Glutamatergic neuron (in vitro differentiated cells): ENCODE results near the gene PDE6G. TPM values are rescaled to one million over a fixed set of nuclear protein-coding genes. Genes with fewer than 3 reads are reported as not detected.

ENCODE experiments used
- DNase-seq: peaks from one replicate; pipeline ENCODE4 v3.0.0; 2022
- H3K27ac Mint-ChIP-seq: one replicate; pipeline ENCODE4 v1.8.0; 2020; ENCODE audit warnings: mild to moderate bottlenecking, mixed read lengths, inconsistent platforms; ENCODE audit not compliant: unreplicated experiment
- H3K27me3 Mint-ChIP-seq: one replicate; pipeline ENCODE4 v1.8.0; 2020; ENCODE audit warnings: mild to moderate bottlenecking, moderate library complexity, mixed read lengths, inconsistent platforms; ENCODE audit not compliant: unreplicated experiment
- H3K36me3 Mint-ChIP-seq: one replicate; pipeline ENCODE4 v1.8.0; 2020; ENCODE audit warnings: mild to moderate bottlenecking, mixed read lengths, inconsistent platforms; ENCODE audit not compliant: unreplicated experiment
- H3K4me1 Mint-ChIP-seq: one replicate; pipeline ENCODE4 v1.8.0; 2020; ENCODE audit warnings: mild to moderate bottlenecking, low read depth, mixed read lengths, inconsistent platforms; ENCODE audit not compliant: unreplicated experiment
- H3K4me3 Mint-ChIP-seq: one replicate; pipeline ENCODE4 v1.8.0; 2020; ENCODE audit warnings: mild to moderate bottlenecking, mixed read lengths, inconsistent platforms; ENCODE audit not compliant: unreplicated experiment
- H3K9me3 Mint-ChIP-seq: one replicate; pipeline ENCODE4 v1.8.0; 2020; ENCODE audit warnings: mild to moderate bottlenecking, moderate library complexity, mixed read lengths, inconsistent platforms; ENCODE audit not compliant: unreplicated experiment
- long read RNA-seq: library from polyadenylated mRNA; unstranded; transcript quantifications from one replicate; pipeline ENCODE4 v2.0.0, GENCODE V29; 2020; ENCODE audit not compliant: unreplicated experiment
- total RNA-seq: library from RNA; stranded (reverse); fragmentation: NEBNext Ultra II Directional; extraction: Animal tissue kit (Norgen Biotek cat#: 25700); gene quantifications from one replicate; pipeline ENCODE4 v1.2.1, GENCODE V29; 2021; ENCODE audit not compliant: unreplicated experiment
- TF ChIP-seq, protein P1 (sequence below): fragments of 200-600 bp; sonication (generic); IDR thresholded peaks from one replicate; pipeline ENCODE4 v1.5.0; 2021; ENCODE audit not compliant: partially characterized antibody, unreplicated experiment

Gene PDE6G
- not detected for total RNA-seq
- long read RNA-seq, partial matches to known transcripts = 1 of 2 reads
- long read RNA-seq, other reads (novel, unspliced or antisense) = 1 of 2 reads

DNA sequence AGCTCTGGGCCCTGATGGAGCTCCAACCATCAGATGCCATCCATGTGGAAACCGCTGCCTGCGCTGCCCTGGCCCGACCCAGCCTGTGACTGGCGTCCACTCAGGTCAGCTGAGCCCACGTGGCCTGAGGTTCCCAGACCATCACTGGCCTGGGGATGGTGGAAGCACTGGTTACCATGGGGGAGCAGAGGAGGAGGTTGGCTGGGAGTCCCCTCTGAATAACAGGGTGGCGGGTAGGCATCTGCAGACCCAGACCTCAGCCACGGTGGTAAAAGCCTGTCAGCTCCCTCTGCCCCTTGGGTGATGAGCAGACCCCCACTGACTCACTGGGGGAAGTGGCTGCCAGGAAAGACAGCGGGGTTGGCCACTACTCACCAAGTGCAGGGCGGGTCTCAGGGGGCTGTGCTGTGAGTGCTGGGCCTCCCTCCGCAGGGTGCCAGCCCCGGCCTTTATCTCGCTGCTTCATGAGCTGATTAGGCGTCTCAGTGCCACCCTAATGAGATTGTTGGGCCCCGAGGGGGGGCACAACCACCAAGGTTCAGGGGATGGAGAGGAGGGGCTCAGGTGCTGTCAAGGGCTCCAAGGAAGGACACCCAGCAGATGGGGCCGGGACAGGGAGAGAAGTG is at the start of gene PDE6G:
PDE6G (minus strand) TSS at position 425 of the 626 bp plus-strand sequence. CDS start 3,237 bp downstream, outside the sequence.
- Mint-ChIP-seq H3K36me3 (no peaks in the 10 kb centered on the region), H3K9me3 (peaks cover 5% of the 10 kb centered on the region), H3K27ac (no peak within 1 kb of the TSS), H3K27me3 (peaks cover 5% of the 10 kb centered on the region), H3K4me1 (peaks cover 6% of the 10 kb centered on the region), H3K4me3 (no peak within 1 kb of the TSS)
- no peak for DNase-seq
- TF ChIP-seq, protein P1, sequence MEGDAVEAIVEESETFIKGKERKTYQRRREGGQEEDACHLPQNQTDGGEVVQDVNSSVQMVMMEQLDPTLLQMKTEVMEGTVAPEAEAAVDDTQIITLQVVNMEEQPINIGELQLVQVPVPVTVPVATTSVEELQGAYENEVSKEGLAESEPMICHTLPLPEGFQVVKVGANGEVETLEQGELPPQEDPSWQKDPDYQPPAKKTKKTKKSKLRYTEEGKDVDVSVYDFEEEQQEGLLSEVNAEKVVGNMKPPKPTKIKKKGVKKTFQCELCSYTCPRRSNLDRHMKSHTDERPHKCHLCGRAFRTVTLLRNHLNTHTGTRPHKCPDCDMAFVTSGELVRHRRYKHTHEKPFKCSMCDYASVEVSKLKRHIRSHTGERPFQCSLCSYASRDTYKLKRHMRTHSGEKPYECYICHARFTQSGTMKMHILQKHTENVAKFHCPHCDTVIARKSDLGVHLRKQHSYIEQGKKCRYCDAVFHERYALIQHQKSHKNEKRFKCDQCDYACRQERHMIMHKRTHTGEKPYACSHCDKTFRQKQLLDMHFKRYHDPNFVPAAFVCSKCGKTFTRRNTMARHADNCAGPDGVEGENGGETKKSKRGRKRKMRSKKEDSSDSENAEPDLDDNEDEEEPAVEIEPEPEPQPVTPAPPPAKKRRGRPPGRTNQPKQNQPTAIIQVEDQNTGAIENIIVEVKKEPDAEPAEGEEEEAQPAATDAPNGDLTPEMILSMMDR = no peak

- Mint-ChIP-seq H3K9me3 (peaks cover 10% of the 10 kb centered on the region), H3K27ac (no peak overlapping the region), H3K36me3 (no peaks in the 10 kb centered on the region), H3K27me3 (peaks cover 3% of the 10 kb centered on the region), H3K4me3 (peak overlapping the region; percentile 61), H3K4me1 (peaks cover 9% of the 10 kb centered on the region)
- DNase-seq = no peak
- TF ChIP-seq, protein P1 = no peak
Measured at GRCh38 chr17:81705518-81706231, 49.3 kb upstream of the PDE6G start.

DNA sequence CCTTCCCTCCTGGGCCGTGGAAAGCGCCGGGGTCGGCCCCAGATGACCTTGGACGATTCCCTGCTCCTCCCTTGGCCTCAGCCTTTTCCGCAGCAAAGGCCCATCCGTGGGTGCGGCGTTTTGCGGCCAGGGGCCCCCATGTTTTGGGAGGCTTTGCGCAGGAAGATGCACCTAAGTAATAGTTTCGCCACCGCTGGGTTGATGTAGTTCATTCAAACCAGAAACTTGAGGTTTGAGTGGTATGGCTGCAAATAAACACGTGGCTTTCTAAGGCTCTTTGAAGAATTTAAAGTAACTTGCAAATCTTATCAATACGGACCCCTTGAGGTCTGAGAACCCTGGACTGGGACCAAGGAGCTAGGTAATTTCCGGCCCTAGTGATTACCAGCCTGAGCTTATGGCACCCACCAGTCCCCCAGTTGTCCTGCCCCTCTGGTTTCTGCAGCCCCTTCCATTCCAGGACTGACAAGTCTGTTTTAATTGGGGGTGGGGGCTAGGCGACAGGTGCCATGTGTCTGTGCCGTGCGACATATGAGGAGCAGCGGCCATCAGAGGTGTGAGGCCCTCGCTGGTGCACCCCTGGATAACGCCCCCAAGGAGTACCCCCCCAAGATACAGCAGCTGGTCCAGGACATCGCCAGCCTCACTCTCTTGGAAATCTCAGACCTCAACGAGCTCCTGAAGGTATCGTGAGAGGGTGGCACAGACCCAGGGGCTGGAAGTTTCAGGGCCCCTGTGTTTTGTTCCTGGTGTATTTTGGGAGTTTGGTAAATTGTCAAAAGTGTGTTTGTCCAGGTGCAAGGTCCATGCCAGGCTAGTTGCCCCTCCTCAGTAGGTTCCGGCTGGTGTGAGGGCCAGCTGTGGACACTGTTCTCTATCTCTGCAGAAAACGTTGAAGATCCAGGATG is 47.7 kb upstream of the PDE6G start:
- TF ChIP-seq, protein P1 = no peak
- peaks cover 2% of the 10 kb centered on the region for H3K4me1 Mint-ChIP-seq
- H3K36me3 Mint-ChIP-seq = no peaks in the 10 kb centered on the region
- H3K4me3 Mint-ChIP-seq = peak overlapping the region; percentile 82
- peak overlapping the region; percentile 28 for H3K27ac Mint-ChIP-seq
- H3K27me3 Mint-ChIP-seq = peaks cover 2% of the 10 kb centered on the region
- H3K9me3 Mint-ChIP-seq = peaks cover 6% of the 10 kb centered on the region
- DNase-seq = no peak

- peaks cover 2% of the 10 kb centered on the region for H3K27me3 Mint-ChIP-seq
- TF ChIP-seq, protein P1 = peak; percentile 46
- peak within 1 kb of the TSS; percentile 82 for H3K27ac Mint-ChIP-seq
- H3K36me3 Mint-ChIP-seq = no peaks in the 10 kb centered on the region
- peaks cover 2% of the 10 kb centered on the region for H3K4me1 Mint-ChIP-seq
- H3K9me3 Mint-ChIP-seq = peaks cover 9% of the 10 kb centered on the region
- peak; percentile 96 for DNase-seq
- H3K4me3 Mint-ChIP-seq = peak within 1 kb of the TSS; percentile 92
Measured at GRCh38 chr17:81702934-81703746, 46.8 kb upstream of the PDE6G start, which contains the start of gene MRPL12. TSS of gene MRPL12 (plus strand) at chr17:81703367. CDS start at chr17:81703502, 135 bp downstream.
